Heart left ventricle (tissue), 16 donors: ENCODE measurements around the gene HELZ. TPM values are rescaled to one million over a fixed set of nuclear protein-coding genes. Genes with fewer than 3 reads are reported as not detected.

Source experiments
- ATAC-seq, 4 donors: fragments of 200-7000 bp; cut with Tn5 transposase; one replicate each; pipeline ENCODE4 v1.9.1; 2020 to 2022; ENCODE audit warnings: moderate library complexity in 4 of 4, mild to moderate bottlenecking in 3 of 4, moderate number of reproducible peaks in 1 of 4
- DNase-seq, 5 donors: peaks; one replicate each; pipeline ENCODE4 v3.0.0-alpha.2; 2020
- H3K27ac ChIP-seq, 12 donors: fragments of 200-600 bp; sonication (generic) in 4 of 12; one replicate each; pipeline versions ENCODE4 v1.5.0 to v1.8.0; 2016 to 2022; ENCODE audit warnings: mild to moderate bottlenecking in 2 of 12
- H3K27me3 ChIP-seq, 9 donors: fragments of 200-600 bp; sonication (generic) in 2 of 9; one replicate each; pipeline versions ENCODE4 v1.5.1 to v1.8.0; 2016 to 2022; ENCODE audit warnings: mild to moderate bottlenecking in 3 of 9
- H3K36me3 ChIP-seq, 9 donors: fragments of 200-600 bp; sonication (generic) in 2 of 9; one replicate each; pipeline versions ENCODE4 v1.5.0 to v1.8.0; 2018 to 2022; ENCODE audit warnings: mild to moderate bottlenecking in 2 of 9
- H3K4me1 ChIP-seq, 12 donors: fragments of 200-600 bp; sonication (generic) in 4 of 12; one replicate each; pipeline versions ENCODE4 v1.5.0 to v1.8.0; 2016 to 2022; ENCODE audit warnings: mild to moderate bottlenecking in 3 of 12
- H3K4me3 ChIP-seq, 12 donors: fragments of 200-600 bp; sonication (generic) in 4 of 12; one replicate each; pipeline versions ENCODE4 v1.5.0 to v1.8.0; 2017 to 2022; ENCODE audit warnings: mild to moderate bottlenecking in 9 of 12, moderate library complexity in 4 of 12
- H3K9me3 ChIP-seq, 12 donors: fragments of 200-600 bp; sonication (generic) in 4 of 12; one replicate each; pipeline versions ENCODE4 v1.5.0 to v1.8.0; 2016 to 2022; ENCODE audit warnings: mild to moderate bottlenecking in 1 of 12
- POLR2A ChIP-seq, 2 donors: fragments of 450-650 bp; IDR thresholded peaks; one replicate each; pipeline ENCODE4 v1.6.1; 2017; ENCODE audit warnings: antibody characterized with exemption in 2 of 2, mild to moderate bottlenecking in 2 of 2, moderate library complexity in 2 of 2
- WGBS, 4 donors: extraction: QIAGEN DNeasy Blood & Tissue Kit in 2 of 4; methylation state at CpG; one replicate each; pipeline versions ENCODE4 v1.1.5 to v1.1.7; 2013 to 2018; 5-methylcytosine and 5-hydroxymethylcytosine counted together
- intact Hi-C, 10 donors: fragments of 100-400 bp; cut with DNase I; formaldehyde crosslinking; loops; one replicate each; pipeline versions ENCODE4 v1.11.1 to v1.14.2; 2022
- polyA plus RNA-seq, 2 donors: library from polyadenylated mRNA; stranded (reverse); fragments of 200-250 nt; gene quantifications; one replicate each; pipeline ENCODE4 v1.2.3, GENCODE V29; 2013
- total RNA-seq, 9 donors: library from RNA; depleted of rRNA in 2 of 9; stranded (reverse); fragments of >200 nt in 2 of 9; fragmentation: NEBNext Ultra II Directional in 3 of 9; extraction: Animal tissue kit (Norgen Biotek cat#: 25700) in 3 of 9; gene quantifications; one replicate each; pipeline versions ENCODE4 v1.1.0 to v1.2.4, GENCODE V29; 2016 to 2023
- TF ChIP-seq, protein P1 (sequence below), 12 donors: fragments of 200-600 bp; sonication (generic) in 4 of 12; IDR thresholded peaks; one replicate each; pipeline versions ENCODE4 v1.5.0 to v1.8.0; 2018 to 2022; ENCODE audit warnings: antibody characterized with exemption in 12 of 12, mild to moderate bottlenecking in 5 of 12
- donor health status: ischemic (EF 13 %, LVEDD 7.1; RV severe dilation, severe dysfunction).
- donor health status: healthy with polysubstance abuse.
- donor health status: DM: no; HTN: yes; CAD: no.
- donor health status: DM: no; HTN: no; CAD: no.
- donor health status: ischemic (EF 25% LVEDD 6.9; RV normal size, moderate dysfunction).
- donor health status: ischemic (EF 25% LVEDD 5.7; RV mildly dilated, moderate dysfunction).
- donor health status: healthy.
- donor health status: DM: yes; HTN: yes; CAD: no.
- donor health status: ischemic (EF 35%, LVEDD 5.7; RV mildly dilated, moderate dysfunction).
- donor health status: nonischemic (EF 11% LVEDD 7.7; RV severe dilation, severe dysfunction).
- donor health status: DM: yes; HTN: yes; CAD: no.
- donor health status: PGD.
- donor health status: ischemic (EF 29% LVEDD 5.4; RV normal size, mild dysfunction).
- donor health status: nonischemic (EF 23%, LVEDD 6.1; RV moderate dilation, normal function).

HELZ gene
- total and polyA plus RNA-seq, 11 donors, result 5.1 to 48.4 (median 30.3) TPM

- Histone ChIP-seq H3K9me3 (no peaks in the 10 kb centered on the region), H3K27me3 (no peaks in the 10 kb centered on the region), H3K27ac (no peak overlapping the region), H3K4me1 (no peaks in the 10 kb centered on the region), H3K4me3 (no peak overlapping the region), H3K36me3 (no peaks in the 10 kb centered on the region)
- WGBS, 4 donors, result 88 to 93% (median 91%) methylated on average over 7 to 14 of the region's 14 CpGs
- ATAC-seq, result no peak
- intact Hi-C loops, result no loop called here
- no peak for DNase-seq
- TF ChIP-seq, protein P1, sequence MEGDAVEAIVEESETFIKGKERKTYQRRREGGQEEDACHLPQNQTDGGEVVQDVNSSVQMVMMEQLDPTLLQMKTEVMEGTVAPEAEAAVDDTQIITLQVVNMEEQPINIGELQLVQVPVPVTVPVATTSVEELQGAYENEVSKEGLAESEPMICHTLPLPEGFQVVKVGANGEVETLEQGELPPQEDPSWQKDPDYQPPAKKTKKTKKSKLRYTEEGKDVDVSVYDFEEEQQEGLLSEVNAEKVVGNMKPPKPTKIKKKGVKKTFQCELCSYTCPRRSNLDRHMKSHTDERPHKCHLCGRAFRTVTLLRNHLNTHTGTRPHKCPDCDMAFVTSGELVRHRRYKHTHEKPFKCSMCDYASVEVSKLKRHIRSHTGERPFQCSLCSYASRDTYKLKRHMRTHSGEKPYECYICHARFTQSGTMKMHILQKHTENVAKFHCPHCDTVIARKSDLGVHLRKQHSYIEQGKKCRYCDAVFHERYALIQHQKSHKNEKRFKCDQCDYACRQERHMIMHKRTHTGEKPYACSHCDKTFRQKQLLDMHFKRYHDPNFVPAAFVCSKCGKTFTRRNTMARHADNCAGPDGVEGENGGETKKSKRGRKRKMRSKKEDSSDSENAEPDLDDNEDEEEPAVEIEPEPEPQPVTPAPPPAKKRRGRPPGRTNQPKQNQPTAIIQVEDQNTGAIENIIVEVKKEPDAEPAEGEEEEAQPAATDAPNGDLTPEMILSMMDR (IDR thresholded peaks at IDR 0.05), result no peak
- no peak for TF ChIP-seq POLR2A (IDR thresholded peaks at IDR 0.05)
Observed at GRCh38 chr17:67032382-67032781, 212.6 kb downstream of the HELZ start.

DNA sequence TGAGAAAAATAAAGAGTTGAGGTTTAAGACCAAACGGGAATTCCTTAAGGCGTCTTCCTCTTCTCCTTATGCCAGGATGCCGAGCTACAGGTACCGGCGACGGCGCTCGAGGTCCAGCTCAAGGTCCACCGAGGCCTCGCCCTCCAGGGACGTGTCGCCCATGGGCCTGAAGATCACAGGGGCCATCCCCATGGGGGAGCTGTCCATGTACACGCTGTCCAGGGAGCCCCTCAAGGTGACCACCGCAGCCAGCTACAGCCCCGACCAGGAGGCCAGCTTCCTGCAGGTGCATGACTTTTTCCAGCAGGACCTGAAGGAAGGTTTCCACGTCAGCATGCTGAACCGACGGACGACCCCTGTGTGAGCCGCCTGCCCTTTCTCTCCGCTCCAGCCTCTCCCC is 214.4 kb downstream of the HELZ start:
- no peaks in the 10 kb centered on the region for H3K27me3 ChIP-seq
- no peak for ATAC-seq
- TF ChIP-seq, protein P1 (IDR thresholded peaks at IDR 0.05), result no peak
- no peak for TF ChIP-seq POLR2A (IDR thresholded peaks at IDR 0.05)
- H3K4me3 ChIP-seq, result no peak overlapping the region
- intact Hi-C loops, result no loop called here
- H3K36me3 ChIP-seq, result no peaks in the 10 kb centered on the region
- no peak overlapping the region for H3K27ac ChIP-seq
- H3K4me1 ChIP-seq, result peaks cover 0 to 5% (median 0%) of the 10 kb centered on the region in 12 donors
- no peaks in the 10 kb centered on the region for H3K9me3 ChIP-seq
- DNase-seq, result no peak
- WGBS, 4 donors, result 86 to 94% (median 91%) methylated on average over 19 to 21 of the region's 21 CpGs

GRCh38 chr17:67027031-67027628 is 217.9 kb downstream of the HELZ start:
- WGBS, 4 donors, result 70 to 84% (median 73%) methylated on average over 11 to 12 of the region's 12 CpGs
- peak in 4 of 5 donors; percentile 35 to 70 (median 56) for DNase-seq
- intact Hi-C loops, result no loop called here

GRCh38 chr17:67026341-67026740 is 218.7 kb downstream of the HELZ start:
- intact Hi-C loops, result no loop called here
- no peak for DNase-seq
- peak in 1 of 4 donors; percentile 14 for ATAC-seq
- 83 to 93% (median 88%) methylated on average over 1 to 2 of the region's 2 CpGs for WGBS, 4 donors
- TF ChIP-seq POLR2A (IDR thresholded peaks at IDR 0.05), result no peak
- TF ChIP-seq, protein P1 (IDR thresholded peaks at IDR 0.05), result no peak
- peaks cover 0 to 5% (median 0%) of the 10 kb centered on the region in 12 donors for H3K4me1 ChIP-seq
- no peak overlapping the region for H3K4me3 ChIP-seq
- no peaks in the 10 kb centered on the region for H3K27me3 ChIP-seq
- H3K27ac ChIP-seq, result no peak overlapping the region
- H3K9me3 ChIP-seq, result no peaks in the 10 kb centered on the region
- H3K36me3 ChIP-seq, result no peaks in the 10 kb centered on the region

More at GRCh38 chr17:67027031-67027628, 217.9 kb downstream of the HELZ start:
- H3K36me3 ChIP-seq, result no peaks in the 10 kb centered on the region
- H3K27ac ChIP-seq, result no peak overlapping the region
- no peak overlapping the region for H3K4me3 ChIP-seq
- peaks cover 0 to 5% (median 0%) of the 10 kb centered on the region in 12 donors for H3K4me1 ChIP-seq
- H3K27me3 ChIP-seq, result no peaks in the 10 kb centered on the region
- TF ChIP-seq, protein P1 (IDR thresholded peaks at IDR 0.05), result no peak
- TF ChIP-seq POLR2A (IDR thresholded peaks at IDR 0.05), result no peak
- ATAC-seq, result peak; percentile 80 to 91 (median 86)
- H3K9me3 ChIP-seq, result no peaks in the 10 kb centered on the region
